NT2/D1 (cell line): ENCODE data around the gene ACP4.

Experiments
- SUZ12 ChIP-seq: IDR thresholded peaks from 2 replicates; pipeline ENCODE4 v1.6.1; 2011; ENCODE audit not compliant: insufficient read length, insufficient read depth; ENCODE audit errors: extremely low read depth
- ZNF274 ChIP-seq: IDR thresholded peaks from 2 replicates; pipeline ENCODE4 v1.6.1; 2011; ENCODE audit warnings: mild to moderate bottlenecking, low read depth, low read length

- TF ChIP-seq SUZ12 (no peak), ZNF274 (no peak)
These were observed 46.5 kb downstream of the ACP4 start for GRCh38 chr19:50836543-50837195.
